Fibroblast of villous mesenchyme (primary cell): ENCODE measurements around the gene ECEL1. TPM values are rescaled to one million over a fixed set of nuclear protein-coding genes. Genes with fewer than 3 reads are reported as not detected.

Source experiments
- DNase-seq: peaks from one replicate; pipeline ENCODE4 v3.0.0-alpha.2; 2010; ENCODE audit warnings: low read depth
- H3K4me3 ChIP-seq: 2 replicates; pipeline ENCODE4 v1.5.1; 2011; ENCODE audit warnings: low read depth, mild to moderate bottlenecking, low read length
- CTCF ChIP-seq: IDR thresholded peaks from 2 replicates; pipeline ENCODE4 v1.5.1; 2012; ENCODE audit warnings: low read depth, mild to moderate bottlenecking, low read length; ENCODE audit not compliant: insufficient read depth
- total RNA-seq: library from RNA; depleted of rRNA; stranded (reverse); fragments of >200 nt; gene quantifications from 2 replicates; pipeline ENCODE4 v1.2.3, GENCODE V29; 2012

The ECEL1 gene
- total RNA-seq, 1 donor = not detected

DNA sequence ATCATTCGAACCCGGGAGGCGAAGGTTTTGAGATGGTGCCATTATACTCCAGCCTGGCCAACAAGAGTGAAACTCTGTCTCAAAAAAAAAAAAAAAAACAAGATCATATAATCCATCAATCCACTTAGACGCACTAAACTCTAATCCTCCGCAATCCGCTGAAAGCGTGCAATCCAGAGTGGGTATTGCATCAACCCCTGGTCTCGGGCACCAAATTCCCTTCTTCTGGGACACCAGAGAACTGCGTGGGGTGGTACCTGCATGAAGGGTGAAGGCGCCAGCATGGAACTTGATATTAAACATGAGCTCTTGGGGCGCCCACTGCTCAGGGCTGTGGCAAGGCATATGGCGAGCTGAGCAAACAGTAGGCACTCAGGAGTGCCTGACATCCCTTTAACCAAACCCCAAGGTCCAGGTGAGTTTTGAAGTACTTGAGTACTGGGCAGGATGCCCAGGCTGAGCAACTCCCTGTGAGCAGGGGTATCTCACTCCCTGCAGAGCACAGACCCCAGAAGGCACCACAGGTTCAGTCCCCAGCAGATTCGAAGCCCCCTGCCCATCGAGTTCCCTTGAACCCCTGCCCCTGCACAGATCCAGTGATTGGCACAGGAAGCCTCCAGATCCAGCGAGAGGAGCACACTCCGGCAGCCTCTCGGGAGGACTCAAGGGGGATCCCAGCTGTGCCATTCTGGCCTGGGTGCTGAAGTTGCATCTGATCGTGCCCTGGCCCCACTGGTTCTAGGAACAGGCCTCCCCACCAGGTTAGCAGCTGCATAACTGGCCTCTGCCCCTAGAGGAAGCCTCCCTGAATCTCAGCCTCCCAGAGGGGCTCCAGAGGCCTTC, 23.7 kb downstream of the ECEL1 start:
- no peak for DNase-seq
- H3K4me3 ChIP-seq = no peak overlapping the region
- no peak for TF ChIP-seq CTCF

GRCh38 chr2:232460171-232460570, 27.5 kb downstream of the ECEL1 start:
- no peak for DNase-seq
- TF ChIP-seq CTCF = no peak
- H3K4me3 ChIP-seq = no peak overlapping the region

DNA sequence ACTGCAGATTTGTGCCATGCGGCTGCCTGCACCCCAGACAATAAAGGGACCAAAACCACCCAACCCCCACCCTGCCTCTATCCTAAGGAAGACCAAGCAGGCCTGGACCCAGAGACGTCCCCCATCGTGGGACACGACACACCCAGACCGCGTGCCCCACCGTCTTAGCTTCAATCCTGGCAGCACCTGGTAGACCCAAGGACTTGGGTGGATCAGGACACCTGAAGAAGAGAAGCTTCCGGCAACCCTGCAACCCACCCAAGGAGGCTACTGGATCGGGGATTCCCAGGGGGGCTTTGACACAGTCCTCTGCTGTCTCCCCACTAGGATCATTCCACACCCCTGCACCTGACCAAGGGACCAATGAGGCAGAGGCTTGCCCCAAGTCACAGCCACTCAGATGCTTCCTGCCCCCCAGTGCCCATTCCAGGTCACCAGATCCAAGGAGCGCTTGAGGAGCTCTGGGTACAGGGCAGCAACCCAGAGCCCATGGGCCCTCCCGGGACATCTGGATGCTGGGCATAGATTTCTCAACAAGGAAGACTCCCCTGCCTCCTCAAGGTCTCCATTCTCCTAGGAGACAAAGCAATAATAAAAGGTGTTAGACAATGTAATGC, 28.1 kb downstream of the ECEL1 start:
- no peak overlapping the region for H3K4me3 ChIP-seq
- DNase-seq = no peak
- no peak for TF ChIP-seq CTCF

GRCh38 chr2:232458661-232459418, 28.8 kb downstream of the ECEL1 start:
- no peak for DNase-seq
- H3K4me3 ChIP-seq = no peak overlapping the region
- no peak for TF ChIP-seq CTCF

DNA sequence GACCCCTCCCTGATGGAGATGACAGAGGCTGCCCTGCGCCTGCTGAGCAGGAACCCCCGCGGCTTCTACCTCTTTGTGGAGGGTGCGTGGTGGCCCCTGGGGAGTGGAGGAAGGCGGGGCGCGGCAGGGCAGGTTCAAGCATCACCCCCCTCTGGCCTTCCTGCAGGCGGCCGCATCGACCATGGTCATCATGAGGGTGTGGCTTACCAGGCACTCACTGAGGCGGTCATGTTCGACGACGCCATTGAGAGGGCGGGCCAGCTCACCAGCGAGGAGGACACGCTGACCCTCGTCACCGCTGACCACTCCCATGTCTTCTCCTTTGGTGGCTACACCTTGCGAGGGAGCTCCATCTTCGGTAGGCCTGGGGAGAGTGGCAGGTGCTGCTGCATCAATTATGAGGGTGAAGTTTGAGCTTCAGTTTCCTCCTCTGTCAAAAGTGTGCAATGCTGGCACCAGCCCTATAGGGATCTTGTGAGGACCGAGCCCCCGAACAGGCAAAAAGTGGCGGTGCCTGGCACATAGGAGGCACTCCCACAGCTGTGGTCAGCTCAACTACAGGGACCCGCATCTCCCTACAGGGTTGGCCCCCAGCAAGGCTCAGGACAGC, 29.5 kb downstream of the ECEL1 start:
- no peak overlapping the region for H3K4me3 ChIP-seq
- DNase-seq = no peak
- TF ChIP-seq CTCF = no peak

GRCh38 chr2:232457121-232458011, 30.3 kb downstream of the ECEL1 start:
- no peak for DNase-seq
- TF ChIP-seq CTCF = no peak
- H3K4me3 ChIP-seq = no peak overlapping the region
